OCI-M2 (cell line): ENCODE results near the gene HPS1.

Source experiments
- DNase-seq: peaks from one replicate; lab custom pipeline; 2025; ENCODE audit not compliant: unreplicated experiment; lab: John Stamatoyannopoulos, UW

HPS1 gene

GRCh38 chr10:98446661-98447221 lies at the start of gene HPS1:
TSS of gene HPS1 (minus strand) at chr10:98446935. CDS start at chr10:98443240, 3,695 bp downstream.
- DNase-seq = no peak

- DNase-seq = no peak
Measured at GRCh38 chr10:98492763-98493162, 46.0 kb upstream of the HPS1 start.

- DNase-seq = no peak
Measured at GRCh38 chr10:98489561-98490481, 43.1 kb upstream of the HPS1 start.

DNA sequence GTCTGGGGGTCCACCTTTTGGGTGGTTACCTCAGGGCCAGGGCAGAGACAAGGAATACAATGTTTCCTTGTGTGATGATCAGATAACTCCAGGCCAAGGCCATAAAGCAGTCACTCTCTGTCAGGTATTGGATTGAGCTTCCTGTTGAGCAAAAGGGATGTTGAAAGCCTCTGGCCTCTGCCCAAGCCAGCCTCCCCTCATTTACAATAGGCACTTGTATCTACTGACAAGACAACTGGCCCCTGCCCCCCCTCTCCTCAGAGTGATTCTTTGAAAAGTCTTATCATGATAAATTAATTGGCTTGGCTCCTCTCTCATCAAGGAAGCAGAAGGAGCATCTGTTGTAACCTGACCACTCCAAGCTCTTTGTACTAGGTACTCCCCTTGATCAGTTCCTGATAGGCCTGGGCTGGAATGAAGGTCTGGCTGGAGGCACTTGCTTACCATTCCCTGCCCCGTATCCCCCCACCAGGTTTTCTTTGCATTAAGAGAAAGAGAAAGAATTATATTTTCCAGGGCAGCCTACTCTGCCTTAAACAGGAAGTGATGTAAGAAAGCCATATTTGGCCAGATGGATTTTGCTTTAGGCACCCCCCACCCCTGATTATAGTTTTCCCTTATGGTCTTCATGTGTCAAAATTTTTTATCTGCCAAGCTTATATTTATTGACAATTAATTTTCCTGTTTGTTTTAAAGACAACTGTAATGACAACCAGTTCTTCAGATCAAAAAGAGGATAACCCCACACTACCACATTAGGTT lies 42.1 kb upstream of the HPS1 start:
- DNase-seq = no peak

GRCh38 chr10:98487649-98488048 lies 40.9 kb upstream of the HPS1 start:
- DNase-seq = no peak

GRCh38 chr10:98486421-98486820 lies 39.7 kb upstream of the HPS1 start:
- DNase-seq = no peak

GRCh38 chr10:98485959-98486358 lies 39.2 kb upstream of the HPS1 start:
- DNase-seq = no peak

- no peak for DNase-seq
Measured at GRCh38 chr10:98483658-98484057, 36.9 kb upstream of the HPS1 start.

GRCh38 chr10:98482096-98482495 lies 35.4 kb upstream of the HPS1 start:
- DNase-seq = no peak

DNA sequence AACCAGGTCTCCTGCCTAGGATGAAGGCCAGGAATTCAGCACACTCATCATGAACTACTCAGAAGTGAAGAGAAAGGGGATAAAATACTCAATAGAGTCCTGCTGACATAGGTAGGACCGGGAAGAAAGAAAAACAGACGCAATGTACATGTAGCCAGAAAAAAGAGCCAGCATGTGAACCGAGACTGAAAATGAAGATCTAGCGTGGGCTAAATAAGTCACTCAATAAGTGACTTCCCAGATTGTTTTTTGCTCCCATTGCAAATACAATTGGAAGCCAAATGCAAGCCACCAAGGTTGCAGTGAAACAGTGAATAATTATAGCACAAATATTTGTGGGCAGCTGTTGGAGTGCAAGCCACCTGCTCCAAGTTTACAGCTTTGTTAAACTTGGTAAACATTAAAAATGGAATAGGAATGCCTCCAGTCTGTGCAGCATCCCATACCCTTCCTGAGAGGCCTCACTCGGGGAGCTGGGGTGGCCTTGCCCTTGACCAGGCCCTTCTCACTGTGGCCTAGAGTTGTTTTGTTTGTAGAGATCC lies 34.7 kb upstream of the HPS1 start:
- DNase-seq = no peak

DNA sequence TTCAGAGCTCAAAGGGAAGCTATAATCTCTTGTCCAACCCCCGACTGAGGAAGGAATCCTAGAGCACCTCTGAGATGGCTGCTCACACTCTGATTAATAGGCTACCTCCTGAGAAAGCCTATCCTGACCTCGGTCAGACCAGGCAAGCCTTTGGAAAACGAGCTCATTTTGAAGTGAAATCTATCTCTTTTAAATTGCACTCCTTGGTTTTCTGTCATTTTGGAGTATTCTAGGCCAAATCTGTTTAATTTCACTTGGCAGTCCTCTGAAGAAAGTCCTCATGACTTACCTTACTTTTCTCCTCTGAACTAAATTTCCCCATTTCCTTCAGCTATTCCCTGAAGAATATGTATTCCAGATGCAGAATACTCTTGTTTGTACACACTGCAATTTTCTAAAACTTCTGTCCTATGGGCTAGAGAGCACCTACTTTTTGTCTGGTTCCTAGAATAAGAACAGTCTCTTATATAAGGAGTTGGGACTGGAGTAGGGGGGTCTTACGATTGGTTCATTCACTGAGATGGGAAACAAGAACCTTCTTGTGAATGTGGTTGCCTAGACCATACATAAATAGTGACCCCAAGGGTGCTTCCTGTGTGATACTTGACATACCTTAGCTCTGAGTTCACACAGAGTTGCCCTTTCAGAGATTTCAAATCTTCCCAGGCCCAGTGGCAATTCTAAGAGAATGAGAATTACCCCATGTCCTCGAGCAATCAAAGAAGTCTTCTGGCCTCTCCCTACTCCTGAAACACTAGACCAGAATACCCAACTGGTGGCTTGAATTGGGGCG lies 31.9 kb upstream of the HPS1 start:
- no peak for DNase-seq

- DNase-seq = no peak
Measured at GRCh38 chr10:98477861-98478260, 31.1 kb upstream of the HPS1 start.

GRCh38 chr10:98474628-98475027 lies 27.9 kb upstream of the HPS1 start:
- DNase-seq = no peak

DNA sequence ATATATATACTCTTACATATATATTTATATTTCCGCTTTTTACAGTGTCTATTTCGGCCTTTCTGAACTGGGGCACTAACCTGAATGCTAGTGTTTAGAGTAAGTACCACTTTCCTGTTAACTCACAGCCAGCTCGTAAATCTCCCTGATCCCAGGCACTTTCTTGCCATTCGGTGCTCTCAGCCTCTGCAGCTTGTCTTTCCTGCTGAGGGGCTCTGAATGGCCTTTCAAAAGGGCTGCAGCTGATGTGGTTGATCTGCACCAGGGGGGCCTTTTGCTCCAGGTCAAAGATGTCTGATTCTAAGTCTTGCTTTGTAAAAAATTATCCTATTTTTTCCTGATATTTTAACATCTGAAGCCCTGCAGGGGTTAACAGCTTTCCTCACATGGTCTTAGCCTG lies 25.5 kb upstream of the HPS1 start:
- DNase-seq = no peak

- DNase-seq = no peak
Measured at GRCh38 chr10:98470850-98471249, 24.1 kb upstream of the HPS1 start.

DNA sequence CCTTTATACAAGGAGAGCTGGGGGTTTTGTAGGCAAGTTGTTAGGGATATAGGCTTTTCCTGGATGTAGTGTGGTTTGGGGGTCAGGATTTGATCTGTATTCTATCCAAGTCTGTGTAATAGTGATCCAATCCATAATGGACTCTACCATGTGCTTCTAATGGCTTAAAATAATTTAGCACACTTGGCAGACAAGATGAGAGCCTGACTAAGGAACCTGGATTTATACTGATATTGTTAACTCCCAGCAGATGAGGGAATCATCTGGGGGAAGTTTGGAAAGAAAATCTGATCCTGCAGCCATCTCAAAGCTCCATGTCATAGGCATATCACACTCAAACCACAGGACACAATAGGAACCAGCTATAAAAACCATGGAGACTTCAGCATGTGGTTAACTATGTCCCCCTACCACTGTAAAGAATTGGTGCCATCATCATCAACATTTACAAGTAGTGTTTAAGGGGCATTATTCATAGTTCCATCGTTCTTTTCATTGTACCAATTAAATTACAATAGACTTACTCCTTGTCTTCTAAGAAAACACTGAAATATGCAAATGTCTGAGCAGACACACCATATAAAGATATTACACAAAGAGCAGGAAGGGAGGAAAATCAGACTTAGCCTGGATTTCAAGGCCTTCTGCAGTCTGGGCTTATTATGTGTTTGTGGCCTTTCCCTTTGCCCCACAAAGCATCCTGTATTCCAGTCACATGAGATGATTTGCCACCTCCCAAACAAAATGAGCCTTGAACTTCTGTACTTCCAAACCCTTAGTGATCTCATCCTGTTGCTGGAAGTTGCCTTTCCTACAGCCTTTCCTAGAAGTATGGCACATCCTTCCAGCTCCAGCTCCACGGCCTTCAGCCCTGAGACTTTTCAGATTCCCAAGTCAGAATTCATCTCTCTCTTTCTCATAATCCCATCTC lies 22.5 kb upstream of the HPS1 start:
- DNase-seq = no peak

DNA sequence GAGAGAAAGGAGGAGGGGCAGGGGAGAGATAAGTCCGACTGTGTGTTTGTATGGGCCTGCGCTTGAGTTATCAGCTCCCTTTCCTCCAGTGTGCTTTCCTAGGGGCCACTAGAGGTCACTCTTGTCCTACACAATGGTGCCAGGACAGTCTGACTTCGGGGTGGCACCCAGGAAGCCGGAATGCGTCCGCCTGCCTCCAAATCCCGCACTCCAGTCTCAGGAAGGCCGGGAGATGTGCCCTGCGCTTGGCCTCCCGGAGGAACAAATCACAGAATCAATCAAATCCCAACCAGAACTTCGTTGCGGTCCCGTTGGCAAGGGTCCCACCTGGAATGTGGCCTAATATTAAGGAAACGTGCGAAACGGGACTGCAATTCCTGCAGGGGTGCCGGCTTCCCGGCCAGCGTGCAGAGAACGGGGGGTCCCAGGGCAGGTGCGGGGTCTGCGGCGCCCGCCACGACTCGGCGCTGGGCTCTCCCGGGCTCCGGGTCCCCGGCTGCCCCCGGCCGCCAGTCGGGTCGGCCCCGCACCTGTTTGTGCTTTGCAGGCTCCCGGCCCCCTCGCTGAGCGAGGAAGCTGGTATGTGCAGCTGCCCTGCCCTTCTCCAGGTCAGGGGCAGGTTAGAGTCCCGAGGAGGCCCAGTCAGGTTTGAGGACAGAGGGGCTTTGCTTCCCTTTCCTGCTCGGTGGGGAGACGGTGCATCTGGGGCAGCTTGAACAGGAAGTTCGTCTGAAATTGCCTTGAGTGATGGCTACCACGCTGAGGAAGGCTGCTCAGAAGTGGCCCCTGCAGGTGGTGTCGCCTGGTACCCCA lies 21.0 kb upstream of the HPS1 start:
- peak; percentile 90 for DNase-seq

DNA sequence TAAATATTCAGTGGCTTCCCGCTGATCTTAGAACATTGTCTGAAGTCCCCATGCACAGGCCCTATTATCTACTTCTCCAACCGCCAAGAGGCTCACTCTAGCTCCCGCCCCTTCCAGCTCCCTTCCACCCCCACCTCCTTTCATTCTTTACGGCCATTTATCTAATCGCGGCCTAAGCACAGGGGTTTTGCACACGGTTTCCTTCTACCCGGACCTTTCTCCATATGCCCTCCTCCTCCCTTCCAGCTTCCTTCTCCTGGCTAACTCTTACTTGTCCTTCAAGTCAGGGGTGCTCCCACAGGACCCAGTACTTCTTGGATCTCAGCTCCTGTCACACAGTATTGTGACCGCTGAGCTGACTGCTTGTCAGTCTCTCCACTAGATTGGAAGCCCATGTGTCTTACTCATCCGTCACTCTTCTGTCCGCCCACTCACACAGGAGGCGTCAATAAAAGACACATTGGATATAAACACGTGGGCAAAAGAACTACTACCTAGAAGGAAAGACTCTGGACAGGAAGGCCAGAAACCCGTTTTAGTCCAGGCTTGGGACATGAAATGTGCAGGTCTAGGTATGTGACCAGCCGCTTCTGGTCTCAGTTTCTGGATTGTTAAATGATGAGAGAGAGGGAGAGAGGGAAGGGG lies 20.2 kb upstream of the HPS1 start:
- DNase-seq = peak; percentile 90
